A549 (cell line): ENCODE measurements around the gene DEFB119.

Experiments used
- CBX8 ChIP-seq: fragments of 200-600 bp; sonication (generic); IDR thresholded peaks from 2 replicates; pipeline ENCODE4 v1.6.1; 2016
- CEBPB ChIP-seq, 2 experiments: fragments of >200 bp in 1 of 2; sonication (Bioruptor Twin) in 1 of 2; formaldehyde crosslinking in 1 of 2; IDR thresholded peaks; 2 replicates each; pipeline ENCODE4 v1.6.1; 2012 to 2016
- FOSL2 ChIP-seq, 2 experiments: fragments of 450-650 bp in 1 of 2; fragments of >200 bp in 1 of 2; sonication (Bioruptor Twin) in 1 of 2; formaldehyde crosslinking; IDR thresholded peaks; 2 replicates each; pipeline versions ENCODE4 v1.5.0 to v1.6.1; 2016 to 2020; ENCODE audit warnings: mild to moderate bottlenecking in 1 of 2, moderate library complexity in 1 of 2
- JUNB ChIP-seq: fragments of >200 bp; sonication (Bioruptor Twin); formaldehyde crosslinking; IDR thresholded peaks from 2 replicates; pipeline ENCODE4 v1.6.1; 2016
- KDM5A ChIP-seq: fragments of 200-600 bp; sonication (generic); IDR thresholded peaks from 2 replicates; pipeline ENCODE4 v1.6.1; 2016; ENCODE audit warnings: antibody characterized with exemption, mild to moderate bottlenecking
- MAZ ChIP-seq: fragments of 150-350 bp; IDR thresholded peaks from 2 replicates; pipeline ENCODE4 v1.6.1; 2014; ENCODE audit warnings: antibody characterized with exemption, low read depth, low read length, borderline replicate concordance
- POLR2A ChIP-seq: IDR thresholded peaks from 2 replicates; pipeline ENCODE4 v1.6.1; 2012; ENCODE audit warnings: mild to moderate bottlenecking, low read length
- POLR2AphosphoS2 ChIP-seq: conservative IDR thresholded peaks from 2 replicates; pipeline ENCODE4 v1.6.1; 2012; ENCODE audit warnings: low read length, improper control_type of control experiment, inconsistent platforms
- RCOR1 ChIP-seq: fragments of 150-350 bp; IDR thresholded peaks from 2 replicates; pipeline ENCODE4 v1.6.1; 2014; ENCODE audit warnings: antibody characterized with exemption, low read length, low read depth
- USF2 ChIP-seq: fragments of 450-650 bp; IDR thresholded peaks from 2 replicates; pipeline ENCODE4 v1.6.1; 2014; ENCODE audit warnings: antibody characterized with exemption
- ZC3H11A ChIP-seq: fragments of 450-650 bp; IDR thresholded peaks from 2 replicates; pipeline ENCODE4 v1.6.1; 2014; ENCODE audit warnings: antibody characterized with exemption, mild to moderate bottlenecking
- ZSCAN20 ChIP-seq: fragments of 250-450 bp; sonication (Bioruptor Pico); IDR thresholded peaks from 2 replicates; pipeline ENCODE4 v1.8.0; 2022; ENCODE audit warnings: mild to moderate bottlenecking, moderate library complexity
- TF ChIP-seq, protein P1 (sequence below): fragments of >200 bp; sonication (Bioruptor Twin); formaldehyde crosslinking; IDR thresholded peaks from 3 replicates; pipeline ENCODE4 v1.5.1; 2016

GRCh38 chr20:31430568-31431115, 40.3 kb upstream of the DEFB119 start:
- TF ChIP-seq USF2: no peak
- no peak for TF ChIP-seq KDM5A
- no peak for TF ChIP-seq POLR2A
- no peak for TF ChIP-seq JUNB
- no peak for TF ChIP-seq CBX8
- TF ChIP-seq, protein P1, sequence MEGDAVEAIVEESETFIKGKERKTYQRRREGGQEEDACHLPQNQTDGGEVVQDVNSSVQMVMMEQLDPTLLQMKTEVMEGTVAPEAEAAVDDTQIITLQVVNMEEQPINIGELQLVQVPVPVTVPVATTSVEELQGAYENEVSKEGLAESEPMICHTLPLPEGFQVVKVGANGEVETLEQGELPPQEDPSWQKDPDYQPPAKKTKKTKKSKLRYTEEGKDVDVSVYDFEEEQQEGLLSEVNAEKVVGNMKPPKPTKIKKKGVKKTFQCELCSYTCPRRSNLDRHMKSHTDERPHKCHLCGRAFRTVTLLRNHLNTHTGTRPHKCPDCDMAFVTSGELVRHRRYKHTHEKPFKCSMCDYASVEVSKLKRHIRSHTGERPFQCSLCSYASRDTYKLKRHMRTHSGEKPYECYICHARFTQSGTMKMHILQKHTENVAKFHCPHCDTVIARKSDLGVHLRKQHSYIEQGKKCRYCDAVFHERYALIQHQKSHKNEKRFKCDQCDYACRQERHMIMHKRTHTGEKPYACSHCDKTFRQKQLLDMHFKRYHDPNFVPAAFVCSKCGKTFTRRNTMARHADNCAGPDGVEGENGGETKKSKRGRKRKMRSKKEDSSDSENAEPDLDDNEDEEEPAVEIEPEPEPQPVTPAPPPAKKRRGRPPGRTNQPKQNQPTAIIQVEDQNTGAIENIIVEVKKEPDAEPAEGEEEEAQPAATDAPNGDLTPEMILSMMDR: no peak
- TF ChIP-seq MAZ: no peak
- no peak for TF ChIP-seq ZC3H11A
- TF ChIP-seq CEBPB (IDR thresholded peaks at IDR 0.05): no peak
- TF ChIP-seq FOSL2 (IDR thresholded peaks at IDR 0.05): no peak
- TF ChIP-seq FOSL2 (CRISPR knock-in tag; IDR thresholded peaks at IDR 0.05): no peak
- no peak for TF ChIP-seq ZSCAN20 (CRISPR knock-in tag)
- no peak for TF ChIP-seq POLR2AphosphoS2
- TF ChIP-seq RCOR1: no peak
